Activated CD4-positive, alpha-beta T cell treated with anti-CD3 and anti-CD28 coated beads, Interleukin-10, Interleukin-2, amounts not matched to agents 100 ng/mL and 50 ng/mL, durations not matched to agents 16 hours and 8 hours (primary cell): ENCODE results near the gene PTPRG.
"Not testable (repeated sequence)": the region's sequence is repeated elsewhere in the genome, so short reads cannot be mapped to it uniquely, and the experiment has no call there.

Experiments
- DNase-seq: peaks from one replicate; pipeline ENCODE4 v3.0.0-alpha.2; 2020

PTPRG gene

GRCh38 chr3:62035402-62036057 is 474.2 kb downstream of the PTPRG start:
- no peak for DNase-seq

DNA sequence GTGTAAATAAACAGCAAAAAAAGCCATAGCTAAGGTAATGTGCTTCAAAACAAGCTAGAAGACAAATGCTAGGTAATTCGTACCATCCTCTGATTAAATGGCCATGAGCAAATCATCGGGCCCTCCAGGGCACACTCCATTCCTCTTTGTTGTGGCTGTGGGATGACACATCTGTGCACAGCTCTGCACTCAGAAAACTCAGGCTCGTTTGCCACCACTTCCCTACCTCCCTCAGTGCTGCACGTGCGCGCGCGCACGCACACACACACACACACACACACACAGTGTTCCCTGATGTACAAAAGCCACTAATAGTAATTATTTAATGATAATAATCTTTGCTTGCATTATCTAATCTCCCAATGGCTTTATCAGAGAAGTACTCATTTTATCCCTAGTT is 475.4 kb downstream of the PTPRG start:
- DNase-seq: no peak

DNA sequence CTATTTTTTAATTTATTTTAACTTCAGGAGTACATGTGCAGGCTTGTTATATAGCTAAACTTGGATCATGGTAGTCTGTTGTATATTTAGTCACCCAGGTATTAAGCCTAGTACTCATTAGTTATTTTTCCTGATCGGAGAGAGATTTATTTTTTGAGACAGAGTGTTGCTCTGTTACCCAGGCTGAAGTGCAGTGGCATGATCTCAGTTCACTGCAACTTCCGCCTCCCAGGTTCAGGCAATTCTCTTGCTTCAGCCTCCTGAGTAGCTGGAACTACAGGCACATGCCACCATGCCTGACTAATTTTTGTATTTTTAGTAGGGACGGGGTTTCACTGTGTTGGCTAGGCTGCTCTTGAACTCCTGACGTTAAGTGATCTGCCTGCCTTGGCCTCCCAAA is 477.4 kb downstream of the PTPRG start:
- not testable (repeated sequence) for DNase-seq

DNA sequence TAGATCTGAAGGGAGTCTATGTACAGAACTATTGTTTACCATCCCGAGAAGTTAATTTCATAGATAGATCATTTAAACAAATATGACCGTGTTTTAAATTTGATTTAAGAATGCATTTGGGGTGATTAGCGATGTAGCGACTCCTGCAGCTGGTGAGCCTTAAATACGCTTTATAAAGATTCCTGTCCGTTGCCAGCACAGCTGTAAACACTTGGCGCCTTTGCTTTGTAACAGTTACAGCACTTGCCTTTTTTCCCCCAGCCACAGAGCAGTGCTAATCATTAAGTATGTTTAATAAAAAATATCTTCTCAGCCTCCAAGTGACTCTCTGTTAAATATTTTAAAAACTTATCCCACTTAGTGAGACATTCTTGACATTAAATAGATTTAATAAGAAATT is 478.2 kb downstream of the PTPRG start:
- no peak for DNase-seq

- no peak for DNase-seq
Measured at GRCh38 chr3:62041681-62042080, 480.3 kb downstream of the PTPRG start.

GRCh38 chr3:62044874-62045411 is 483.6 kb downstream of the PTPRG start:
- no peak for DNase-seq

DNA sequence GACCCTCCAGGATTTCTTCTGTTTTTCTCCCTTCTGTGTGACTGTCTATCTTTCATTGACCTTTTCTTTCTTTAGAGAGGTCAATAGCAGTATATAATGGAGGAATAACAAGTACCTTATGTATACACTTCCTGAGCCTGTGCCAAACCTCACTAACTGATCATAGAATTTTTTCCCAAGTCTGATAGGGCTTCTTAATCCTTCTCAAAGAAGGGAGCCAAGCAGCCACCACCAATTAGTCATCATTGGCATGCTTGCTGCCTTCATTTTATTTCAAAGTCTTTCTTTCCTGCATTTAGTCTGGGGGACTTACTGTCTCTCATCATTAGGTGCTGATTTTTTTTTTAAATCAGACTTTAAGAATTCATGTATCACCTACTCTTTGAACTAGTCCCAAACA is 485.0 kb downstream of the PTPRG start:
- DNase-seq: no peak

DNA sequence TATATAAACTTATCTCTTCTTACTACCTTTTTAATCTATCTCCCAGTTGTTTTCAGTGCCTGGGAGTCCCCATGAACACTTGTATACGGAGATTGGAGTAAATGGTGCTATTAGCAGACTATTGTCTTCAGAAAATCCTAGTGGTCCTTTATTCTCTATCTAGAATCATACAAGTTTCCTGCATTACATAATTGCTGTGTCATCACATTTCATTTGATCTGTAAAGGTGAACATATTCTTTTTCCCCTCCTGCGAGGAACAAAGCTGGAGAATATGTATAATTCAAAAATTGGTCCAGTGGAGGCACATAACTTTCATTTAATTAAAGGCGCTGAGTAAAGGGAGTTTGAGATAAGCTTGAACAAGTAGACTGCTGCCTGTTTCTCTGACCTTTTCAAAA is 487.2 kb downstream of the PTPRG start:
- no peak for DNase-seq

GRCh38 chr3:62049033-62049432 is 487.7 kb downstream of the PTPRG start:
- DNase-seq: no peak

DNA sequence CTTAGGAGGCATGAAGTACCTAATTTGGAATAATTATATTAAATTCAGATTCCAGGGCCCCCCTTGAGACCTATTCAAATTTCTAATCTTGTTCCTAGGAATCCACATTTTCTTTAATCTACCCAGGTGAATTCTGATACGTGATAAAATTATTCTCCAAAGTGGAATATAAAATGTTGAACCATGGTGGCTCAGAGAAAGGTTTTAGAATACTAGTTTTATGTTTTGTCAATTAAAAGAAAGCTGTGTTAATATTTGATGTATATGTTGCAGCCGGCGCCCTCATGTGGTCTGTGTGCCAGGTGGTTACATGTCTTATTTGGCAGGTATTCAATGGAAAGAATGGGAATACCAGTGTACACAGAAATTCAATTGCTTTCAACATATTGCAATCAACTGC is 490.1 kb downstream of the PTPRG start:
- no peak for DNase-seq

DNA sequence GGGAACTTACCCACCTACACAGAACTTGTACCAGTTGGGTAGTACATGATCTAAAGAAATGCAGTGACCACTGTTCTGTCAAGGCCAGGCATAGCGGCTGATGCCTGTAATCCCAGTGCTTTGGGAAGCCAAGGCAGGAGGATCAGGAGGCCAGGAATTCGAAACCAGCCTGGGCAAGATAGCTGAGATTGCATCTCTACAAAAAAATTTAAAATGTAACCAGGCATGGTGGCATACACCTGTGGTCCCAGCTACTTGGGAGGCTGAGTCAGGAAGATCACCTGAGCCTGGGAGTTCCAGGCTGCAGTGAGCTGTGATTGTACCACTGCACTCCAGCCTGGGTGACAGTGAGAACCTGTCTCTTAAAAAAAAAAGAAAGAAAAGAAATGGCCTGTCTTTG is 491.0 kb downstream of the PTPRG start:
- DNase-seq: no peak

- DNase-seq: no peak
Measured at GRCh38 chr3:62056658-62057057, 495.3 kb downstream of the PTPRG start.

DNA sequence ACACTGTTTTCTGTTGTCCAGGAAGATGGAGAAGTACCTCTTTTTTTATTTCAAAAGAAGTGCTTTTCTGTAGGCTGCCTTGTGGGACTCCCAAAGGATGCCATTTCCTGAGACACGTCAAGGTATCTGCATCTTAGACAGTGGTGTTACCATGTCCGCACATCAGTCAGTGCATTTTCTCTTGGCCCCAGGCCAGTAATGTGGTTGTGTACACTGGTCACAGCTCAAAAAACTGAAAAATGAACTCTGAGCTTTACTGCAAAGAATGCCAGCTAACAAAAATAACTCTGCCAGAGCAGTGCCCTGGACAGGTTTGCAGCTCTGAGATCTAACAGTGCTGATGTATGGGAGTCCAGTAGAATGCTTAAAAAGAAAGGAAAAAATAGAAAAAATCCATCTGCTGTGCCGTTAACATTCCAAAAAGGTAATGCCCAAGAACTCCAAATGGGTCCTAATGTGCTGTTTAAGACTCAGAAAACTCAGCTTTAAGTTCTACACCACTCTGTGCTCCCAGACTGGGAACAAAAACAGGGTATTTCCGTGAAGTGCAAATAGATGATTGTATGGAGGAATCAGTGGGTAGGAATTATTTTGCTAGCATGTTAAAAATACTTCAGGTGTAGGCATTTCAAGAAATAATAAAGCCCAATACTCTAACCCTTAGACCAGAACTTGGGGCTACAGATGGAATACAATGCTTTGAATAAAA is 496.1 kb downstream of the PTPRG start:
- DNase-seq: no peak

DNA sequence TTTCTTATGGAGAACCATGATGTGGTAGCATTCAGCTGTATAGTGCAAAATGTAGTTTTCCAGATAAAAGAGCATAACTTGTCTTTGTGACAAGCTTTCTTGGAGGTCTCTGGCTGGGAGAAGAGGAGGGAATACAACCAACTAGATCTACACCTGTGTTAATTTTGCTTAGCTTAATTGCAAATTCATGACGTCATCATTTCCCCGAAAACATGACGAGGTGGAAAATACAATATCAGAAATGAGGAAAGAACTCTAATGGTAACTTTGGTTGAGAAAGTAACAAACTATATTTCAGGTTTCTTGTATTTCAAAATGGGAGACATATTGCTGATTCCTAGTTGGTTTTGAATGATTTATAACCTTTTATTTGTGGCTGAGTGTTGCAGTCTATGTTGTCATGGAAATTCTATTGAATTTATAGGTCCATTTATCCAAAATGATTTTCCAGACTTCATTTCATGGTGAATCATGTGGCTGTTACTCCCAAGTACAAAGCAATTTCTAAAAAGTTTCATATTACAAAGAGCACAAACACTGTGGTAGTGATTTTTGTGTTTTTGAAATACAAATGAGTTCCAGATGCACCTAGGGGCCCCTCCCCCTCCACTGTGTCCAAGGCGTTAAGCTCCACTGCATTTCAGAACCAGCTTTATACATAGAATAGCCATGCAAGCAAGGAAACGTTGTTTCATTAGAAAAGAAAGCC is 504.8 kb downstream of the PTPRG start:
- DNase-seq: no peak

GRCh38 chr3:62068337-62068736 is 507.0 kb downstream of the PTPRG start:
- no peak for DNase-seq

- no peak for DNase-seq
Measured at GRCh38 chr3:62070891-62071290, 509.5 kb downstream of the PTPRG start.

DNA sequence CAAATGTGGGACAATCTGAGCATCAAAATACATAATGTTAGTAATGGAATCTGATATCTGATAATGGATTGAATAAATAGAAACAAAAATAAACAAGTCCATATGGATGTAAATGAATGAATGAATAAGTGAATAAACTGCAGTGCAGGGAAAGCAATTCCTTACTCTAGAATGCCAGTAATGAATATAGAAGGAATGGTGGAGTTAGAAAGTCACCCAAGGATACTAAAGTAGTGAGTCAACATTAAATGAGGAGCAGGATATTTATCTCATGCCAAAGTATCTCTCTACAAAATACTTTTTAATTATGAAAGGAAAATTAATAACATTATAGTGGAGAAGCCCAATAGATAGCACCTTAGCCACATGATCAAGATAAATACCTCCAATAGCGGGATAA is 511.7 kb downstream of the PTPRG start:
- no peak for DNase-seq

DNA sequence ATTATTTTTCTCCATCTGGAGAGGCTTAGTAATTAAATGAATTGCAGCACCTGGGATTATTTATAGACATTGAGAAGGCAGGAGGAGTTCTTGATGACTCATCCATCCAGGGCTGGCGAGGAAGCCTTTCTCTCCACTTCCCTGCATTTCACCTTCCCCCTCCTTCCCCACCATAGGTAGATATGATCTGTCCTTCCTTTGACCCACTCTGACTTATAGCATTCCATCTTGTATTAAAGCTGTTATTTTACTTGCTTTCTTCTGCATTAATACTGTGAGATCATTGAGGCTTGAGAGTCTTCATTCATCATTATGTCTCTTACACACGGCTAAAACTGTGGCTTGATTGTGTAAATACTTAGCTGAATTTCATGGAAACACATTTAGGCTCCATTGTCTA is 523.2 kb downstream of the PTPRG start:
- no peak for DNase-seq

GRCh38 chr3:62088472-62089104 is 527.2 kb downstream of the PTPRG start:
- DNase-seq: no peak

GRCh38 chr3:62090066-62090465 is 528.7 kb downstream of the PTPRG start:
- DNase-seq: no peak

- no peak for DNase-seq
Measured at GRCh38 chr3:62090519-62090918, 529.1 kb downstream of the PTPRG start.

- no peak for DNase-seq
Measured at GRCh38 chr3:62093025-62093424, 531.7 kb downstream of the PTPRG start.

DNA sequence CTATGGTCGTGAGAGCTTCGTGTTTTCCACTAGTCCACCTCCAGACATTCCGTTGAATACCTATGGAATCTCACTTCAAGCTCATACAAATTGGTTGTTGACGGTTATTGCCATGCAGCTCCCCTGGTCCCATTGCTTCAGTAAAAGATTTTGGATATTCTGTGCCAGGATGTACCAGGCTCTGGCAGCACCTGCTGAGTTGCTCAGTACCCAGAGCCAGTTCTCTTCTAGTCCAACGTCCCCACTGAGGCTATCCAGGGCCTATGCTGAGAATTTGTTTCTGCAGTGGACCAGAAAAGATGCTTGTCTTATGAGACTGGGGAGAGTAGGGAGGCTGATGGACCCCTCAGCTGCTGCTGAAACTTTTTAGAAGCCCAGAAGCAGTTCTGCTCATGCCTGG is 533.1 kb downstream of the PTPRG start:
- DNase-seq: no peak

GRCh38 chr3:62095080-62095479 is 533.7 kb downstream of the PTPRG start:
- DNase-seq: no peak
